Measurements from ENCODE around the gene AEN.

AEN gene

DNA sequence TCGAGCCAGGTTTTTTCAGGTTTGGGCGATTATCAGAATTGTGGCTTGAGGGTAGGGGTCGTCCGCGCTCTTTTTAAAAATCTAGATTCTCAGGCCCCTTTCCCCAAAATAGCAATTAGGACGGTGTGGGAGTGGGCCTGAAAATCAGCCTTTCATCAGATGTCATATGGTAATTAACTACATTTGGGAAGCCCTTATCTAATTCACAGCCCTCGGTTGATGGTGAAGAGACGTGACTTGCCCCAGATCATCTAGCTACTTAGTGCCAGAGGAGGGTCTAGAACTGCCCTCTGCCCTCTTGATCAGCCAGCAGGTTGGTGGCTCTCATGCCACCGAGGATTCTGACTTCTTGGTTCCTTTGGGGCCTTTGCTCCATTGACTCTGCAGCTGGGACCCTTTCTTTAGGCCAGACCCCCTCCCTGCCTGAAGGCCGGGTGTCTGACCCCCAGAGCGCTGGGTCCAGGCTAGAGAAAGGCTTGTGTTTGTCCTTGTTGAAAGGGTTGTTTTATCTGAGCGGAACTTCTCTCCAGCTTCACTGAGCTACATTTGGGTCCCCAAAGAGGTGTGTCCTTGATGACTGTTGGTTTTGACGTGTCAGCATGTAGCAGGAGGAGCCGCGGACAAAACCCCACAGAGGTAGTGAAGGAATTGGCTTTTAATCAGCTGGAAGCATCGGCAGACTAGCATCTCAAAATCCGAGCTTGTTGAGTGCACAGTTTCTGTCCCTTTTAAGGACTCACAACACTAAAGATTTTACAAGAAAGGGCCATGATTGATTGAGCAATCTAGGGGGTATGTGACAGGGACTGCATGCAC, 857 bp downstream of the AEN start:
- H3K4me3 ChIP-seq (ENCODE audit: low read depth, low read length) = peak overlapping the region; percentile 85
- TF ChIP-seq MAX (IDR thresholded peaks at IDR 0.05; ENCODE audit: low read depth, low read length) = no peak
- peak; percentile 72 for DNase-seq (ENCODE audit: low read depth)

DNA sequence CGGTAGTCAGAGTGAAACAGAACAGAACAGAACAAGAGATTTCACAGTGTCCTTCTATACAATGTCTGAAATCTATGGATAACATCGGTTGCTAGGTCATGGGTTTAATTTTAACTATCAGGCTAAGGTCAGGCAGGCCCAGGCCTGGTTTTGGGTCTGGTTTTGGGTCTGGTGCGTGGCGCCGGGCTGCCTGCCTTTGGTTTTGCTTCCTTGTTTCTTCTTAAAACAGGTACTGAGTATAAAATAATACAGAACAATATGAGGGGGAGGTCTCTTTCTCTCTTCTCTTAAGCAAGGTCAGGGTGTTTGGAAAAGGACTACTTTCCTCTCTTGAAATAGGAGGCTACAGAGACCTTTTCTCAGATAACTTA, 1.4 kb downstream of the AEN start:
- no peak for DNase-seq (ENCODE audit: low read depth)
- TF ChIP-seq, protein P1, sequence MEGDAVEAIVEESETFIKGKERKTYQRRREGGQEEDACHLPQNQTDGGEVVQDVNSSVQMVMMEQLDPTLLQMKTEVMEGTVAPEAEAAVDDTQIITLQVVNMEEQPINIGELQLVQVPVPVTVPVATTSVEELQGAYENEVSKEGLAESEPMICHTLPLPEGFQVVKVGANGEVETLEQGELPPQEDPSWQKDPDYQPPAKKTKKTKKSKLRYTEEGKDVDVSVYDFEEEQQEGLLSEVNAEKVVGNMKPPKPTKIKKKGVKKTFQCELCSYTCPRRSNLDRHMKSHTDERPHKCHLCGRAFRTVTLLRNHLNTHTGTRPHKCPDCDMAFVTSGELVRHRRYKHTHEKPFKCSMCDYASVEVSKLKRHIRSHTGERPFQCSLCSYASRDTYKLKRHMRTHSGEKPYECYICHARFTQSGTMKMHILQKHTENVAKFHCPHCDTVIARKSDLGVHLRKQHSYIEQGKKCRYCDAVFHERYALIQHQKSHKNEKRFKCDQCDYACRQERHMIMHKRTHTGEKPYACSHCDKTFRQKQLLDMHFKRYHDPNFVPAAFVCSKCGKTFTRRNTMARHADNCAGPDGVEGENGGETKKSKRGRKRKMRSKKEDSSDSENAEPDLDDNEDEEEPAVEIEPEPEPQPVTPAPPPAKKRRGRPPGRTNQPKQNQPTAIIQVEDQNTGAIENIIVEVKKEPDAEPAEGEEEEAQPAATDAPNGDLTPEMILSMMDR (IDR thresholded peaks at IDR 0.05; ENCODE audit: low read depth, low read length) = no peak
- TF ChIP-seq MAX (IDR thresholded peaks at IDR 0.05; ENCODE audit: low read depth, low read length) (no peak), POLR2A (IDR thresholded peaks at IDR 0.05; ENCODE audit: extremely low read depth, insufficient read length) (no peak), MYC (IDR thresholded peaks at IDR 0.05; ENCODE audit: low read depth, low read length) (no peak)
- peak overlapping the region; percentile 85 for H3K4me3 ChIP-seq (ENCODE audit: low read depth, low read length)

- DNase-seq (ENCODE audit: low read depth) = peak; percentile 65
- peak overlapping the region; percentile 85 for H3K4me3 ChIP-seq (ENCODE audit: low read depth, low read length)
- TF ChIP-seq MAX (IDR thresholded peaks at IDR 0.05; ENCODE audit: low read depth, low read length) = no peak
- TF ChIP-seq, protein P1 (IDR thresholded peaks at IDR 0.05; ENCODE audit: low read depth, low read length) = no peak
- TF ChIP-seq MYC (IDR thresholded peaks at IDR 0.05; ENCODE audit: low read depth, low read length) = no peak
- no peak for TF ChIP-seq POLR2A (IDR thresholded peaks at IDR 0.05; ENCODE audit: extremely low read depth, insufficient read length)
Measured at GRCh38 chr15:88623061-88623460, 1.9 kb downstream of the AEN start.

GRCh38 chr15:88623632-88624031, 2.5 kb downstream of the AEN start:
- H3K4me3 ChIP-seq (ENCODE audit: low read depth, low read length) = peak overlapping the region; percentile 85
- TF ChIP-seq, protein P1 (IDR thresholded peaks at IDR 0.05; ENCODE audit: low read depth, low read length) = no peak
- TF ChIP-seq MAX (IDR thresholded peaks at IDR 0.05; ENCODE audit: low read depth, low read length) = no peak
- no peak for DNase-seq (ENCODE audit: low read depth)

DNA sequence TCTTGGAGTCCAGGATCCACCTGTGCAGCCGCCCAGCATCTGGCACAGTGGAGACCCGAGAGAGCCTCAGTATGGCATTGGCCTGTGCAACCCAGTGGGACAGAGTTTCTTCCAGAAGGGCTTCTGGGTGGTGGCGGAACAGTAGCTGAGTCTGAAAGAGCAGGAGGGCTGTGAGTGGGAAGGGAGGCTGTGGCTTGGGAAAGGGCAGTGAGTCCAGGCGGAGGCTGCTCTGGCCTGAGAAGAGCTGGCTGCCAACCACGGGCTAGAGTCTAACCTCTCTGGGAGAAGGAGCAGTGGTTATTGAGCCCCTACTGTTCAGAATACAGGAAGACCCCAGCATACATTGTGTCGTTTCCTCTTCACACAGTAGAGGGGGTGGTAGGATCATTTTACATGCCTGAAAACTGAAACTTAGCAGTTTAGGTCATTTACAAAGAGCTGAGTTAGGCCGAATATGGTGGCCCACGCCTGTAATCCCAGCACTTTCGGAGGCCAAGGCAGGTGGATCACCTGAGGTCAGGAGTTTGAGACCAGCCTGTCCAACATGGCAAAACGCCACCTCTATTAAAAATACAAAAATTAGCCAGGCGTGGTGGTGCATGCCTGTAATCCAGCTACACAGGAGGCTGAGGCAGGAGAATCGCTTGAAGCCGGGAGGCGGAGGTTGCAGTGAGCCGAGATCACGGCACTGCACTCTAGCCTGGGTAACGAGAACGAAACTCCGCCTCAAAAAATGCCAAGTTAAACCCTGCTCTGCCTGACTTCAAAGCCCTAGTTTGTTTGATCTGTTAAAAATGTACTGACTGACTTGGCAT, 3.2 kb downstream of the AEN start:
- no peak for TF ChIP-seq MYC (IDR thresholded peaks at IDR 0.05; ENCODE audit: low read depth, low read length)
- TF ChIP-seq, protein P1 (IDR thresholded peaks at IDR 0.05; ENCODE audit: low read depth, low read length) = peak; percentile 15
- peak; percentile 36 for DNase-seq (ENCODE audit: low read depth)
- H3K4me3 ChIP-seq (ENCODE audit: low read depth, low read length) = peak overlapping the region; percentile 85

DNA sequence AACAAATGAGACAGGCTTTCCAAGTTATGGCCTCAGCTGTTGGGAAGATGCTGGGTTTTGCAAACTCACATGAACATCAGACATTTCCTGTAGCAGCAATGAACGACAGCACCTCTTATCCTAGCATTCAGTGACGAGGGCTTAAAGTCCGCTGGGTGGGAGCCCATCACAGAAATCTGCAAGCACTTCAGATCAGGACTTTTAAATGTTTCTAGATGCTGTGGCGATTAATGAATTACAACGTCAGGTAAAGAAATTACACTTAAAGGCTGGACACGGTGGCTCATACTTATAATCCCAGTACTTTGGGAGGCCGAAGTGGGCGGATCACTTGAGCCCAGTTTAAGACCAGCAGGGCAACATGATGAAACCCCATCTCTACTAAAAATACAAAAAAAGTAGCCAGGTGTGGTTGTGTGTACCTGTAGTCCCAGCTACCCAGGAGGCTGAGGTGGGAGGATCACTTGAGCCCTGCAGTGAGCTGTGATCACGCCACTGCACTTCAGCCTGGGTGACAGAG, 3.9 kb downstream of the AEN start:
- H3K4me3 ChIP-seq (ENCODE audit: low read depth, low read length) = no peak overlapping the region
- no peak for DNase-seq (ENCODE audit: low read depth)
- TF ChIP-seq POLR2A (IDR thresholded peaks at IDR 0.05; ENCODE audit: extremely low read depth, insufficient read length) = no peak
- TF ChIP-seq, protein P1 (IDR thresholded peaks at IDR 0.05; ENCODE audit: low read depth, low read length) = no peak
- TF ChIP-seq MYC (IDR thresholded peaks at IDR 0.05; ENCODE audit: low read depth, low read length) = no peak
- TF ChIP-seq MAX (IDR thresholded peaks at IDR 0.05; ENCODE audit: low read depth, low read length) = no peak
